ENCODE results near the gene SEC22C.

GRCh38 chr3:42515976-42516375 is 65.8 kb downstream of the SEC22C start:
- TF ChIP-seq CTCF (IDR thresholded peaks at IDR 0.05; ENCODE audit: insufficient read depth, low read length, poor library complexity, severe bottlenecking) (no peak), EZH2phosphoT487 (conservative IDR thresholded peaks at IDR 0.05; ENCODE audit: low read length) (no peak)
